ENCODE measurements around the gene SCRN3. TPM values are rescaled to one million over a fixed set of nuclear protein-coding genes. Genes with fewer than 3 reads are reported as not detected.

Gene SCRN3
- total RNA-seq: 33.4 and 39.1 TPM in 2 replicates
- polyA plus RNA-seq: 24.5 and 29.2 TPM in 2 replicates
- 21.8 and 26.5 TPM in 2 replicates for polyA plus RNA-seq (2012)
- polyA minus RNA-seq (ENCODE audit: low replicate concordance): 0.35 and 1.3 TPM in 2 replicates

DNA sequence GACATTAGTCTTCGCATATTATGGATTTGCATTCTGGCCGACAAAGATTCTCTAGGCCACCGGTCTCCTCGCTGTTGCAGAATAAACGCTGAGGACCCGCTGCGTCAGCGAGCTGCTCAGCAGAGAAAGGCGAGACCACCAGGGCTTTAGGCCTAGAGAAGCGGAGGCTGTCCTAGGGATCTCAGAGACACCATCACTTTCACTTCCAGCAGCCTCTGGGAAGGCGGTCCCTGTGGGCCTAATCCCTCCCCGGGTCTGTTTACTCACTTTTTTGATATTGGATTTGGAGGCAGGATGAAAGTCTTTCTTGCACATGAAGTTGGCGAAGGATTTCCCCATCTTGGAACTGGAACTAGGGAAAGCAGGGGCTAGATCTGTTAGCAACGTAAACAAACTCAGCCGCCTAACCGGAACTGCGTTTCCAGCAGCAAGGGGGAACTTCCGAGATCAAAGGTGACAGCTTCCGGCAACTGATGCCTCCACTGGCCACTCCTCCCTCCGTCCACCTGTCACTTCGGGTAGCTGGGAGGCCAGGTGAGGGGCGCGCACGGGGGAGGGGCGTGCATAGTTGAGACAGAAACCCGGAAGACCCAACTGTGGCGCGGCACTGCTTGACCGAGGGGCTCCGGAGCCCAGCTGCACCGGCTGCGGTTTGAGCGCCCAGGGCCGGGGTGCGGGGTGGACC lies at the start of gene SCRN3:
TSS of gene SCRN3 (plus strand) at position 447 of the 685 bp plus-strand sequence. CDS start 2,554 bp downstream, outside the sequence.
- peak within 1 kb of the TSS; percentile 100 for H3K4me2 ChIP-seq (ENCODE audit: extremely low read depth, insufficient read depth, low read length)
- DNase-seq (ENCODE audit: low read depth in 2 of 2): peak; percentile 77 to 83
- no peaks in the 10 kb centered on the region for H3K27me3 ChIP-seq (ENCODE audit: control insufficient read depth, insufficient read depth, low read length)
- no peaks in the 10 kb centered on the region for H3K9me3 ChIP-seq (ENCODE audit: control insufficient read depth, insufficient read depth, low read depth, low read length)
- H4K20me1 ChIP-seq (ENCODE audit: control insufficient read depth, extremely low read depth, insufficient read depth, low read length): peaks cover 1% of the 10 kb centered on the region
- peaks cover 1% of the 10 kb centered on the region for H3K36me3 ChIP-seq (ENCODE audit: control insufficient read depth, insufficient read depth, low read length)
- H3K79me2 ChIP-seq (ENCODE audit: control insufficient read depth, insufficient read depth, low read length): peaks cover 33% of the 10 kb centered on the region
- peak within 1 kb of the TSS; percentile 81 for H3K9ac ChIP-seq (ENCODE audit: insufficient read depth, low read length)
- TF ChIP-seq CTCF (conservative IDR thresholded peaks at IDR 0.05 in 1 of 2, IDR thresholded peaks at IDR 0.05 in 1 of 2; ENCODE audit: low read depth in 1 of 2, low read length in 2 of 2) (no peak), EZH2 (IDR thresholded peaks at IDR 0.05; ENCODE audit: low read length, missing control alignments) (no peak)
- H3K27ac ChIP-seq (ENCODE audit: insufficient read depth, low read length): peak within 1 kb of the TSS; percentile 96
- H3K4me3 ChIP-seq (replicated peaks in 1 of 4; ENCODE audit: control extremely low read depth in 1 of 4, insufficient read depth in 1 of 4, low read depth in 3 of 4, low read length in 4 of 4): peak within 1 kb of the TSS; percentile 86 to 98 (median 96)
- H2AFZ ChIP-seq (ENCODE audit: low read length): peak within 1 kb of the TSS; percentile 97
- peaks cover 10% of the 10 kb centered on the region for H3K4me1 ChIP-seq (ENCODE audit: control insufficient read depth, extremely low read depth, insufficient read depth, low read length)

- no peak for TF ChIP-seq EZH2 (IDR thresholded peaks at IDR 0.05; ENCODE audit: low read length, missing control alignments)
- peak in 1 of 2 donors; percentile 53 for TF ChIP-seq CTCF (conservative IDR thresholded peaks at IDR 0.05 in 1 of 2, IDR thresholded peaks at IDR 0.05 in 1 of 2; ENCODE audit: low read depth in 1 of 2, low read length in 2 of 2)
- no peak for DNase-seq (ENCODE audit: low read depth in 2 of 2)
- H3K27ac ChIP-seq (ENCODE audit: insufficient read depth, low read length): no peak overlapping the region
- H3K4me3 ChIP-seq (replicated peaks in 1 of 4; ENCODE audit: control extremely low read depth in 1 of 4, insufficient read depth in 1 of 4, low read depth in 3 of 4, low read length in 4 of 4): no peak overlapping the region
- no peaks in the 10 kb centered on the region for H3K9me3 ChIP-seq (ENCODE audit: control insufficient read depth, insufficient read depth, low read depth, low read length)
- no peaks in the 10 kb centered on the region for H3K79me2 ChIP-seq (ENCODE audit: control insufficient read depth, insufficient read depth, low read length)
- no peaks in the 10 kb centered on the region for H4K20me1 ChIP-seq (ENCODE audit: control insufficient read depth, extremely low read depth, insufficient read depth, low read length)
- no peaks in the 10 kb centered on the region for H3K4me1 ChIP-seq (ENCODE audit: control insufficient read depth, extremely low read depth, insufficient read depth, low read length)
- H3K4me2 ChIP-seq (ENCODE audit: extremely low read depth, insufficient read depth, low read length): no peak overlapping the region
- H3K36me3 ChIP-seq (ENCODE audit: control insufficient read depth, insufficient read depth, low read length): peaks cover 1% of the 10 kb centered on the region
- H3K27me3 ChIP-seq (ENCODE audit: control insufficient read depth, insufficient read depth, low read length): no peaks in the 10 kb centered on the region
- H3K9ac ChIP-seq (ENCODE audit: insufficient read depth, low read length): no peak overlapping the region
- no peak overlapping the region for H2AFZ ChIP-seq (ENCODE audit: low read length)
Observed at GRCh38 chr2:174350018-174350417, 45.5 kb upstream of the SCRN3 start.

- no peaks in the 10 kb centered on the region for H3K79me2 ChIP-seq (ENCODE audit: control insufficient read depth, insufficient read depth, low read length)
- H3K4me3 ChIP-seq (replicated peaks in 1 of 4; ENCODE audit: control extremely low read depth in 1 of 4, insufficient read depth in 1 of 4, low read depth in 3 of 4, low read length in 4 of 4): no peak overlapping the region
- no peaks in the 10 kb centered on the region for H3K27me3 ChIP-seq (ENCODE audit: control insufficient read depth, insufficient read depth, low read length)
- no peak for TF ChIP-seq EZH2 (IDR thresholded peaks at IDR 0.05; ENCODE audit: low read length, missing control alignments)
- no peak for TF ChIP-seq CTCF (conservative IDR thresholded peaks at IDR 0.05 in 1 of 2, IDR thresholded peaks at IDR 0.05 in 1 of 2; ENCODE audit: low read depth in 1 of 2, low read length in 2 of 2)
- no peaks in the 10 kb centered on the region for H3K4me1 ChIP-seq (ENCODE audit: control insufficient read depth, extremely low read depth, insufficient read depth, low read length)
- no peak overlapping the region for H2AFZ ChIP-seq (ENCODE audit: low read length)
- no peaks in the 10 kb centered on the region for H3K9me3 ChIP-seq (ENCODE audit: control insufficient read depth, insufficient read depth, low read depth, low read length)
- H3K27ac ChIP-seq (ENCODE audit: insufficient read depth, low read length): no peak overlapping the region
- DNase-seq (ENCODE audit: low read depth in 2 of 2): no peak
- H3K4me2 ChIP-seq (ENCODE audit: extremely low read depth, insufficient read depth, low read length): no peak overlapping the region
- peaks cover 1% of the 10 kb centered on the region for H3K36me3 ChIP-seq (ENCODE audit: control insufficient read depth, insufficient read depth, low read length)
- no peaks in the 10 kb centered on the region for H4K20me1 ChIP-seq (ENCODE audit: control insufficient read depth, extremely low read depth, insufficient read depth, low read length)
- H3K9ac ChIP-seq (ENCODE audit: insufficient read depth, low read length): no peak overlapping the region
Observed at GRCh38 chr2:174350593-174351181, 44.8 kb upstream of the SCRN3 start.
